ENCODE results near the gene KLK3.

GRCh38 chr19:50861010-50861409 lies 6.3 kb downstream of the KLK3 start:
- TF ChIP-seq CTCF (IDR thresholded peaks at IDR 0.05; ENCODE audit: low read depth, low read length) (no peak), EZH2phosphoT487 (IDR thresholded peaks at IDR 0.05; ENCODE audit: low read depth) (no peak)

All from OCI-LY3 (cell line).